ENCODE measurements around the gene SNX25. TPM values are rescaled to one million over a fixed set of nuclear protein-coding genes. Genes with fewer than 3 reads are reported as not detected.

SNX25 gene
- polyA plus RNA-seq, 1 donor from 2014 or later, result 6.4 TPM

GRCh38 chr4:185395238-185395955, 186.0 kb downstream of the SNX25 start, which contains the start of gene LRP2BP:
Gene LRP2BP (minus strand): TSS chr4:185395924. CDS start chr4:185378186, 17,738 bp downstream.
- Histone ChIP-seq H3K4me2 (ENCODE audit: low read length) (peak within 1 kb of the TSS; percentile 83), H3K9me2 (ENCODE audit: insufficient read depth, low read length) (no peaks in the 10 kb centered on the region), H3K4me3 (ENCODE audit: low read length) (peak within 1 kb of the TSS; percentile 89), H3K36me3 (ENCODE audit: insufficient read depth, low read length) (no peaks in the 10 kb centered on the region), H2AFZ (ENCODE audit: low read depth, low read length) (peak within 1 kb of the TSS; percentile 65), H4K20me1 (ENCODE audit: insufficient read depth) (no peaks in the 10 kb centered on the region), H3K79me2 (replicated peaks; ENCODE audit: insufficient read depth, low read length) (no peaks in the 10 kb centered on the region), H3K9ac (ENCODE audit: low read length) (peak within 1 kb of the TSS; percentile 62), H3K27ac (ENCODE audit: low read length) (no peak within 1 kb of the TSS), H3K9me3 (ENCODE audit: low read length) (no peaks in the 10 kb centered on the region), H3K27me3 (ENCODE audit: insufficient read depth, low read depth, low read length) (no peaks in the 10 kb centered on the region), H3F3A (ENCODE audit: insufficient read depth, low read length, poor library complexity, severe bottlenecking) (no peaks in the 10 kb centered on the region)
- TF ChIP-seq CTCF (IDR thresholded peaks at IDR 0.05; ENCODE audit: poor library complexity, severe bottlenecking), result no peak
- no peak for TF ChIP-seq SMC3 (conservative IDR thresholded peaks at IDR 0.05; ENCODE audit: poor library complexity)
- no peak for TF ChIP-seq EZH2 (IDR thresholded peaks at IDR 0.05; ENCODE audit: borderline replicate concordance, insufficient read depth, low read length, poor library complexity, severe bottlenecking)
- TF ChIP-seq MXI1 (conservative IDR thresholded peaks at IDR 0.05; ENCODE audit: poor library complexity, severe bottlenecking), result no peak
- TF ChIP-seq EP300 (conservative IDR thresholded peaks at IDR 0.05; ENCODE audit: poor library complexity, severe bottlenecking), result no peak
- TF ChIP-seq POLR2AphosphoS5 (IDR thresholded peaks at IDR 0.05), result no peak
- TF ChIP-seq TAF1 (IDR thresholded peaks at IDR 0.05; ENCODE audit: low read depth), result no peak
- no peak for TF ChIP-seq RAD21 (conservative IDR thresholded peaks at IDR 0.05)
- no peak for TF ChIP-seq REST (IDR thresholded peaks at IDR 0.05; ENCODE audit: borderline replicate concordance)

- no peak overlapping the region for H3K4me2 ChIP-seq (ENCODE audit: low read length)
- H3K36me3 ChIP-seq (ENCODE audit: insufficient read depth, low read length), result no peaks in the 10 kb centered on the region
- H3K9me2 ChIP-seq (ENCODE audit: insufficient read depth, low read length), result no peaks in the 10 kb centered on the region
- H3K27me3 ChIP-seq (ENCODE audit: insufficient read depth, low read depth, low read length), result no peaks in the 10 kb centered on the region
- H3K79me2 ChIP-seq (replicated peaks; ENCODE audit: insufficient read depth, low read length), result no peaks in the 10 kb centered on the region
- TF ChIP-seq RAD21 (conservative IDR thresholded peaks at IDR 0.05) (peak; percentile 48), SMC3 (conservative IDR thresholded peaks at IDR 0.05; ENCODE audit: poor library complexity) (peak; percentile 42), REST (IDR thresholded peaks at IDR 0.05; ENCODE audit: borderline replicate concordance) (peak; percentile 68), POLR2AphosphoS5 (IDR thresholded peaks at IDR 0.05) (peak; percentile 64), MXI1 (conservative IDR thresholded peaks at IDR 0.05; ENCODE audit: poor library complexity, severe bottlenecking) (peak; percentile 94), EP300 (conservative IDR thresholded peaks at IDR 0.05; ENCODE audit: poor library complexity, severe bottlenecking) (no peak), CTCF (IDR thresholded peaks at IDR 0.05; ENCODE audit: poor library complexity, severe bottlenecking) (peak; percentile 38), TAF1 (IDR thresholded peaks at IDR 0.05; ENCODE audit: low read depth) (peak; percentile 31), EZH2 (IDR thresholded peaks at IDR 0.05; ENCODE audit: borderline replicate concordance, insufficient read depth, low read length, poor library complexity, severe bottlenecking) (no peak)
- peak overlapping the region; percentile 65 for H2AFZ ChIP-seq (ENCODE audit: low read depth, low read length)
- peak overlapping the region; percentile 89 for H3K4me3 ChIP-seq (ENCODE audit: low read length)
- peak overlapping the region; percentile 62 for H3K9ac ChIP-seq (ENCODE audit: low read length)
- H3F3A ChIP-seq (ENCODE audit: insufficient read depth, low read length, poor library complexity, severe bottlenecking), result no peaks in the 10 kb centered on the region
- no peaks in the 10 kb centered on the region for H3K9me3 ChIP-seq (ENCODE audit: low read length)
- no peaks in the 10 kb centered on the region for H4K20me1 ChIP-seq (ENCODE audit: insufficient read depth)
- H3K27ac ChIP-seq (ENCODE audit: low read length), result no peak overlapping the region
Measured at GRCh38 chr4:185395956-185396723, 186.7 kb downstream of the SNX25 start.

Measured in neural cell (in vitro differentiated cells).